IMR-90 (cell line): ENCODE data around the gene CRTAC1. TPM values are rescaled to one million over a fixed set of nuclear protein-coding genes. Genes with fewer than 3 reads are reported as not detected.

Source experiments
- ATAC-seq: fragments of 200-7000 bp; cut with Tn5 transposase; 2 replicates; pipeline ENCODE4 v1.9.1; 2020; ENCODE audit warnings: low read depth, mild to moderate bottlenecking, moderate library complexity
- BruUV-seq: library from RNA; stranded (reverse); fragments of 400-500 nt; replicated peaks from 2 replicates; lab custom pipeline; 2021; lab: Mats Ljungman, UMichigan
- CTCF ChIA-PET: fragments of 300-600 bp; formaldehyde crosslinking; extraction: SDS; loops from one replicate; lab custom pipeline; 2021; ENCODE audit warnings: antibody characterized with exemption; lab: Yijun Ruan, JAX
- POLR2A ChIA-PET: fragments of 300-600 bp; sonication (Branson Sonifier 250); formaldehyde crosslinking; loops from one replicate; lab custom pipeline; 2022; ENCODE audit warnings: antibody characterized with exemption; ENCODE audit not compliant: unreplicated experiment; lab: Charles Lee
- DNase-seq: peaks from one replicate; pipeline ENCODE4 v3.0.0; 2013
- H2AFZ ChIP-seq: replicated peaks from 2 replicates; pipeline ENCODE3; 2013; ENCODE audit warnings: low read length, mild to moderate bottlenecking; ENCODE audit not compliant: poor library complexity
- H2AK5ac ChIP-seq: 2 replicates; pipeline ENCODE4 v1.6.1; 2013; ENCODE audit warnings: low read depth, low read length, inconsistent platforms
- H2AK9ac ChIP-seq: replicated peaks from 2 replicates; pipeline ENCODE3; 2013; ENCODE audit warnings: mild to moderate bottlenecking, low read depth, low read length, moderate library complexity; ENCODE audit not compliant: poor library complexity
- H2BK120ac ChIP-seq: 2 replicates; pipeline ENCODE4 v1.6.1; 2013; ENCODE audit warnings: low read depth, low read length, inconsistent platforms
- H2BK15ac ChIP-seq: 3 replicates; pipeline ENCODE4 v1.6.1; 2013; ENCODE audit warnings: low read depth, low read length, inconsistent platforms
- H2BK20ac ChIP-seq: 2 replicates; pipeline ENCODE4 v1.6.1; 2013; ENCODE audit warnings: low read depth, mild to moderate bottlenecking, inconsistent platforms, low read length, moderate library complexity
- H2BK5ac ChIP-seq: 2 replicates; pipeline ENCODE4 v1.6.1; 2013; ENCODE audit warnings: mild to moderate bottlenecking, low read depth, low read length, inconsistent platforms; ENCODE audit not compliant: poor library complexity, severe bottlenecking
- H3K14ac ChIP-seq: replicated peaks from 2 replicates; pipeline ENCODE4 v1.6.1; 2013; ENCODE audit warnings: low read depth, low read length, inconsistent platforms
- H3K18ac ChIP-seq: 2 replicates; pipeline ENCODE4 v1.6.1; 2013; ENCODE audit warnings: low read depth, low read length, control low read depth
- H3K23ac ChIP-seq: 2 replicates; pipeline ENCODE4 v1.6.1; 2013; ENCODE audit warnings: low read depth, low read length, inconsistent platforms
- H3K27ac ChIP-seq: 2 replicates; pipeline ENCODE4 v1.5.1; 2013; ENCODE audit warnings: mild to moderate bottlenecking, control low read depth, low read length; ENCODE audit not compliant: insufficient read depth
- H3K27me3 ChIP-seq: 2 replicates; pipeline ENCODE4 v1.6.1; 2013; ENCODE audit warnings: low read length; ENCODE audit not compliant: control insufficient read depth, insufficient read depth
- H3K36me3 ChIP-seq: 2 replicates; pipeline ENCODE4 v1.6.1; 2013; ENCODE audit warnings: low read length, mixed read lengths; ENCODE audit not compliant: control insufficient read depth, insufficient read depth
- H3K4ac ChIP-seq: 2 replicates; pipeline ENCODE4 v1.6.1; 2013; ENCODE audit warnings: low read depth, low read length, inconsistent platforms
- H3K4me1 ChIP-seq: 2 replicates; pipeline ENCODE4 v1.6.1; 2013; ENCODE audit warnings: low read length, mixed read lengths; ENCODE audit not compliant: control insufficient read depth, insufficient read depth
- H3K4me2 ChIP-seq: 2 replicates; pipeline ENCODE4 v1.6.1; 2013; ENCODE audit warnings: low read depth, mild to moderate bottlenecking, control low read depth, low read length, moderate library complexity
- H3K4me3 ChIP-seq: 2 replicates; pipeline ENCODE4 v1.5.1; 2013; ENCODE audit warnings: low read depth, mild to moderate bottlenecking, control low read depth, low read length, moderate library complexity; ENCODE audit not compliant: insufficient read depth
- H3K56ac ChIP-seq: 2 replicates; pipeline ENCODE4 v1.6.1; 2013; ENCODE audit warnings: low read length, inconsistent platforms; ENCODE audit not compliant: insufficient read depth; ENCODE audit errors: extremely low read depth
- H3K79me1 ChIP-seq, 2 experiments: 2 replicates each; pipeline ENCODE4 v1.6.1; 2013; ENCODE audit warnings: low read length in 2 of 2, inconsistent platforms in 1 of 2, low read depth in 1 of 2
- H3K9ac ChIP-seq: 2 replicates; pipeline ENCODE4 v1.6.1; 2013; ENCODE audit warnings: low read depth, low read length, control low read depth
- H3K9me1 ChIP-seq: 2 replicates; pipeline ENCODE4 v1.6.1; 2013; ENCODE audit warnings: low read length, inconsistent platforms; ENCODE audit not compliant: insufficient read depth
- H3K9me3 ChIP-seq: 2 replicates; pipeline ENCODE4 v1.6.1; 2013; ENCODE audit warnings: low read length; ENCODE audit not compliant: control insufficient read depth, insufficient read depth
- H4K20me1 ChIP-seq: 2 replicates; pipeline ENCODE4 v1.6.1; 2013; ENCODE audit warnings: low read length, inconsistent platforms; ENCODE audit not compliant: insufficient read depth
- H4K5ac ChIP-seq: 2 replicates; pipeline ENCODE4 v1.6.1; 2013; ENCODE audit warnings: mild to moderate bottlenecking, low read depth, low read length, control low read depth
- H4K8ac ChIP-seq, 2 experiments: 2 replicates each; pipeline ENCODE4 v1.6.1; 2013; ENCODE audit warnings: low read depth in 2 of 2, low read length in 2 of 2, control low read depth in 1 of 2, inconsistent platforms in 1 of 2
- H4K91ac ChIP-seq: 2 replicates; pipeline ENCODE4 v1.6.1; 2013; ENCODE audit warnings: low read depth, low read length, inconsistent platforms; ENCODE audit not compliant: insufficient read depth
- CEBPB ChIP-seq: IDR thresholded peaks from 2 replicates; pipeline ENCODE4 v1.6.1; 2012; ENCODE audit warnings: low read depth, low read length, improper control_type of control experiment
- CHD1 ChIP-seq: IDR thresholded peaks from 2 replicates; pipeline ENCODE4 v1.6.1; 2012; ENCODE audit warnings: low read depth, low read length, improper control_type of control experiment
- CTCF ChIP-seq: conservative IDR thresholded peaks from 2 replicates; pipeline ENCODE4 v1.5.1; 2012; ENCODE audit warnings: mild to moderate bottlenecking, low read depth, low read length, improper control_type of control experiment
- MXI1 ChIP-seq: IDR thresholded peaks from 2 replicates; pipeline ENCODE4 v1.6.1; 2012; ENCODE audit warnings: low read depth, mild to moderate bottlenecking, low read length, moderate library complexity, borderline replicate concordance
- NFE2L2 ChIP-seq: fragments of 150-350 bp; IDR thresholded peaks from 2 replicates; pipeline ENCODE4 v1.6.1; 2016; ENCODE audit warnings: low read depth, mild to moderate bottlenecking, low read length
- RAD21 ChIP-seq: IDR thresholded peaks from 2 replicates; pipeline ENCODE4 v1.6.1; 2012; ENCODE audit warnings: low read length, improper control_type of control experiment
- RCOR1 ChIP-seq: IDR thresholded peaks from 2 replicates; pipeline ENCODE4 v1.6.1; 2012; ENCODE audit warnings: mild to moderate bottlenecking, low read length, improper control_type of control experiment; ENCODE audit not compliant: insufficient replicate concordance
- RFX5 ChIP-seq: IDR thresholded peaks from 2 replicates; pipeline ENCODE4 v1.8.0; 2012; ENCODE audit warnings: low read depth, mild to moderate bottlenecking, low read length, moderate library complexity
- SMC3 ChIP-seq: fragments of 150-350 bp; IDR thresholded peaks from 2 replicates; pipeline ENCODE4 v1.6.1; 2016; ENCODE audit warnings: low read depth, mild to moderate bottlenecking, antibody characterized with exemption, low read length, moderate library complexity
- USF2 ChIP-seq: fragments of 150-350 bp; IDR thresholded peaks from 2 replicates; pipeline ENCODE4 v1.6.1; 2017; ENCODE audit warnings: mild to moderate bottlenecking, antibody characterized with exemption, low read length, low read depth
- WGBS, 2 experiments: methylation state at CpG; one replicate each; pipeline versions ENCODE4 v1.1.5 to v1.1.7; 2013; ENCODE audit warnings: missing lambda C conversion rate in 2 of 2; ENCODE audit not compliant: insufficient read length in 1 of 2; ENCODE audit errors: extremely low coverage in 2 of 2; 5-methylcytosine and 5-hydroxymethylcytosine counted together
- dilution Hi-C: fragments of 300-500 bp; cut with HindIII; formaldehyde crosslinking; loops from one replicate; pipeline ENCODE4 v1.14.3; 2018; ENCODE audit warnings: low sequenced_read_pairs; ENCODE audit not compliant: unreplicated experiment
- in situ Hi-C: fragments of 300-500 bp; cut with MboI; formaldehyde crosslinking; loops from 3 replicates; pipeline ENCODE4 v1.14.3; 2019; ENCODE audit warnings: low sequenced_read_pairs, inconsistent platforms, mixed read lengths
- intact Hi-C: fragments of 100-400 bp; cut with micrococcal nuclease; formaldehyde crosslinking; loops from 2 replicates; pipeline ENCODE4 v1.10.0; 2022
- polyA plus RNA-seq, 3 experiments: library from polyadenylated mRNA; depleted of rRNA; stranded (reverse); fragments of >200 nt; gene quantifications; 2 replicates each; pipeline ENCODE4 v1.2.3, GENCODE V29; 2012; ENCODE audit warnings: low replicate concordance in 1 of 3
- total RNA-seq: library from RNA; depleted of rRNA; stranded (reverse); fragments of >200 nt; gene quantifications from 2 replicates; pipeline ENCODE4 v1.2.3, GENCODE V29; 2012

CRTAC1 gene
- total and polyA plus RNA-seq, 2 of the 4 experiments (the other 2 are of a cell fraction), result not detected

GRCh38 chr10:97940534-97940933 lies 89.9 kb downstream of the CRTAC1 start:
- H3K4me3 ChIP-seq, result no peak overlapping the region
- H2BK20ac ChIP-seq, result no peak overlapping the region
- ChIA-PET POLR2A (no interaction called here), CTCF (interaction anchor here (0.6 kb wide), 1 partner anchor 930 kb away, joined by 3 read pairs; no protein-coding TSS in a partner anchor)
- BruUV-seq, result no TSS peak
- H3K27me3 ChIP-seq, result no peaks in the 10 kb centered on the region; the same call in 1 of the 2 replicates
- H4K8ac ChIP-seq, result no peak overlapping the region
- no peak overlapping the region for H2BK120ac ChIP-seq
- no peaks in the 10 kb centered on the region for H4K20me1 ChIP-seq
- DNase-seq, result no peak
- H4K5ac ChIP-seq, result no peak overlapping the region
- H3K9me3 ChIP-seq, result no peaks in the 10 kb centered on the region
- intact Hi-C loops, result no loop called here
- no peaks in the 10 kb centered on the region for H3K79me1 ChIP-seq
- dilution Hi-C loops, result no loop called here
- no peak overlapping the region for H3K56ac ChIP-seq
- H3K9me1 ChIP-seq, result no peaks in the 10 kb centered on the region
- H2AK9ac ChIP-seq, result no peak overlapping the region
- H3K14ac ChIP-seq, result no peak overlapping the region
- H3K27ac ChIP-seq, result no peak overlapping the region
- no peaks in the 10 kb centered on the region for H3K4me1 ChIP-seq
- TF ChIP-seq RAD21 (no peak), NFE2L2 (no peak), CTCF (no peak), MXI1 (no peak), CEBPB (no peak), RFX5 (no peak), SMC3 (no peak), RCOR1 (no peak), USF2 (no peak), CHD1 (no peak)
- H2BK5ac ChIP-seq, result no peak overlapping the region
- H3K23ac ChIP-seq, result no peak overlapping the region
- no peak for ATAC-seq
- no peak overlapping the region for H3K4ac ChIP-seq
- in situ Hi-C loops, result no loop called here
- no peak overlapping the region for H2AK5ac ChIP-seq
- WGBS, 2 experiments, result 20% methylated on average over 1 of the region's 6 CpGs; no CpG with 5 or more reads in 1 of the 2 experiments
- H3K36me3 ChIP-seq, result no peaks in the 10 kb centered on the region
- H3K9ac ChIP-seq, result no peak overlapping the region
- H4K91ac ChIP-seq, result no peak overlapping the region
- H3K18ac ChIP-seq, result no peak overlapping the region
- no peak overlapping the region for H2AFZ ChIP-seq
- no peak overlapping the region for H3K4me2 ChIP-seq
- H2BK15ac ChIP-seq, result no peak overlapping the region
